NCI-H460 (cell line): Measurements from ENCODE around the gene RGS9. TPM values are rescaled to one million over a fixed set of nuclear protein-coding genes. Genes with fewer than 3 reads are reported as not detected.

Source experiments
- DNase-seq: peaks from one replicate; pipeline ENCODE4 v3.0.0-alpha.2; 2016; ENCODE audit warnings: low read depth; ENCODE audit errors: extremely low read depth
- total RNA-seq: library from RNA; depleted of rRNA; stranded (reverse); fragments of >200 nt; shearing (Covaris generic); gene quantifications from 2 replicates; pipeline ENCODE4 v1.2.3, GENCODE V29; 2014

RGS9 gene
- total RNA-seq, 1 experiment from 2014 or later = 5.8 TPM

GRCh38 chr17:65154770-65155589 lies 17.8 kb downstream of the RGS9 start:
- DNase-seq = no peak

- DNase-seq = no peak
These were observed 18.5 kb downstream of the RGS9 start for GRCh38 chr17:65155622-65156021.

- no peak for DNase-seq
These were observed 19.1 kb downstream of the RGS9 start for GRCh38 chr17:65156185-65156834.

- no peak for DNase-seq
These were observed 19.8 kb downstream of the RGS9 start for GRCh38 chr17:65156835-65157565.

GRCh38 chr17:65158041-65158440 lies 20.9 kb downstream of the RGS9 start:
- no peak for DNase-seq

- DNase-seq = no peak
These were observed 21.5 kb downstream of the RGS9 start for GRCh38 chr17:65158622-65159021.

GRCh38 chr17:65160516-65160915 lies 23.3 kb downstream of the RGS9 start:
- no peak for DNase-seq

GRCh38 chr17:65163990-65164495 lies 26.9 kb downstream of the RGS9 start:
- peak; percentile 48 for DNase-seq

- DNase-seq = no peak
These were observed 29.6 kb downstream of the RGS9 start for GRCh38 chr17:65166787-65167186.

GRCh38 chr17:65167566-65167965 lies 30.4 kb downstream of the RGS9 start:
- DNase-seq = no peak

- no peak for DNase-seq
These were observed 32.5 kb downstream of the RGS9 start for GRCh38 chr17:65169691-65170090.

GRCh38 chr17:65170839-65171238 lies 33.7 kb downstream of the RGS9 start:
- DNase-seq = no peak

- no peak for DNase-seq
These were observed 34.6 kb downstream of the RGS9 start for GRCh38 chr17:65171752-65172151.

GRCh38 chr17:65172496-65173136 lies 35.4 kb downstream of the RGS9 start:
- DNase-seq = no peak

- DNase-seq = peak; percentile 15
These were observed 36.2 kb downstream of the RGS9 start for GRCh38 chr17:65173284-65173793.

- DNase-seq = no peak
These were observed 37.0 kb downstream of the RGS9 start for GRCh38 chr17:65173976-65174683.

- no peak for DNase-seq
These were observed 37.8 kb downstream of the RGS9 start for GRCh38 chr17:65174974-65175373.

- DNase-seq = no peak
These were observed 38.8 kb downstream of the RGS9 start for GRCh38 chr17:65175952-65176351.

GRCh38 chr17:65176646-65177409 lies 39.7 kb downstream of the RGS9 start:
- no peak for DNase-seq
